Loucy (cell line): ENCODE results near the gene FA2H.

Source experiments
- CTCF ChIP-seq: fragments of 200-600 bp; sonication (generic); conservative IDR thresholded peaks from 2 replicates; pipeline ENCODE4 v1.5.1; 2014; ENCODE audit warnings: mild to moderate bottlenecking, antibody characterized with exemption, low read length
- EZH2phosphoT487 ChIP-seq: fragments of 200-600 bp; IDR thresholded peaks from 2 replicates; pipeline ENCODE4 v1.6.1; 2018; ENCODE audit warnings: antibody characterized with exemption, mild to moderate bottlenecking, moderate library complexity, borderline replicate concordance

DNA sequence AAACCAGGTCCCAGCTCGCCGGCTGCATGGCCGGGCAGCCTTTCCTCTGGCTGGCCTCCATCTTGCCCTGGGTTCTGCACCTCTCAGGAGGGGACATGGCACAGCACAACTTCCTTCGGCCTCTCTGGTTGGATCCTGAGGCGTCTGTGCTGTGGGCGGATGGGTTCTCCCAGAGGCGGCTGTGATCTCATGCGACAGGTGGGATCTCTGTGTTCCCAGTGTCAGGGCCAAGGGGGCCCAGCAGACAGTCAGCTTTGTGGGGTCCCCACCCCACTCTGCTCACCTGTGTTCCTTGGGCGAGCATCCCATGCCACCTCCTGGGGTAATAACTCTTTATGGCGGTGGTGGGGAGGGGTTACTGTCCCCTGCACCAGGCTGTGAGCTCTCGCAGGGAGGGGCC is 35.8 kb downstream of the FA2H start:
- no peak for TF ChIP-seq CTCF
- no peak for TF ChIP-seq EZH2phosphoT487
